Glomerular visceral epithelial cell (primary cell): ENCODE results near the gene ZMYND8.
"Not testable (repeated sequence)": the region's sequence is repeated elsewhere in the genome, so short reads cannot be mapped to it uniquely, and the experiment has no call there.

Source experiments
- DNase-seq: peaks from one replicate; pipeline ENCODE4 v3.0.0-alpha.2; 2016; ENCODE audit errors: extremely low spot score

The ZMYND8 gene

GRCh38 chr20:47225458-47225857, 131.0 kb downstream of the ZMYND8 start:
- no peak for DNase-seq

GRCh38 chr20:47224857-47225256, 131.6 kb downstream of the ZMYND8 start:
- no peak for DNase-seq

- no peak for DNase-seq
These were observed 132.2 kb downstream of the ZMYND8 start for GRCh38 chr20:47224300-47224791.

- DNase-seq, result no peak
These were observed 132.6 kb downstream of the ZMYND8 start for GRCh38 chr20:47223896-47224295.

- DNase-seq, result no peak
These were observed 133.9 kb downstream of the ZMYND8 start for GRCh38 chr20:47222468-47223119.

- DNase-seq, result no peak
These were observed 135.4 kb downstream of the ZMYND8 start for GRCh38 chr20:47221036-47221625.

GRCh38 chr20:47220161-47220582, 136.3 kb downstream of the ZMYND8 start:
- DNase-seq, result peak; percentile 22

- no peak for DNase-seq
These were observed 138.7 kb downstream of the ZMYND8 start for GRCh38 chr20:47217482-47218446.

- DNase-seq, result no peak
These were observed 139.6 kb downstream of the ZMYND8 start for GRCh38 chr20:47216819-47217410.

GRCh38 chr20:47215653-47216397, 140.7 kb downstream of the ZMYND8 start:
- DNase-seq, result no peak

- DNase-seq, result no peak
These were observed 142.5 kb downstream of the ZMYND8 start for GRCh38 chr20:47213966-47214365.

- DNase-seq, result no peak
These were observed 143.8 kb downstream of the ZMYND8 start for GRCh38 chr20:47212606-47213207.

GRCh38 chr20:47211036-47211435, 145.5 kb downstream of the ZMYND8 start:
- no peak for DNase-seq

- no peak for DNase-seq
These were observed 146.0 kb downstream of the ZMYND8 start for GRCh38 chr20:47210470-47210869.

GRCh38 chr20:47209982-47210381, 146.5 kb downstream of the ZMYND8 start:
- DNase-seq, result no peak

- no peak for DNase-seq
These were observed 147.8 kb downstream of the ZMYND8 start for GRCh38 chr20:47208534-47209174.

GRCh38 chr20:47206962-47207641, 149.4 kb downstream of the ZMYND8 start:
- no peak for DNase-seq

GRCh38 chr20:47206552-47206951, 149.9 kb downstream of the ZMYND8 start:
- not testable (repeated sequence) for DNase-seq

- peak; percentile 57 for DNase-seq
These were observed 150.8 kb downstream of the ZMYND8 start for GRCh38 chr20:47205577-47206123.

- not testable (repeated sequence) for DNase-seq
These were observed 151.7 kb downstream of the ZMYND8 start for GRCh38 chr20:47204850-47205122.
